ENCODE results near the gene PRSS8.
"Not testable (repeated sequence)": the region's sequence is repeated elsewhere in the genome, so short reads cannot be mapped to it uniquely, and the experiment has no call there.

The PRSS8 gene

GRCh38 chr16:31143694-31144148 is 8.2 kb upstream of the PRSS8 start:
- no peak for DNase-seq

DNA sequence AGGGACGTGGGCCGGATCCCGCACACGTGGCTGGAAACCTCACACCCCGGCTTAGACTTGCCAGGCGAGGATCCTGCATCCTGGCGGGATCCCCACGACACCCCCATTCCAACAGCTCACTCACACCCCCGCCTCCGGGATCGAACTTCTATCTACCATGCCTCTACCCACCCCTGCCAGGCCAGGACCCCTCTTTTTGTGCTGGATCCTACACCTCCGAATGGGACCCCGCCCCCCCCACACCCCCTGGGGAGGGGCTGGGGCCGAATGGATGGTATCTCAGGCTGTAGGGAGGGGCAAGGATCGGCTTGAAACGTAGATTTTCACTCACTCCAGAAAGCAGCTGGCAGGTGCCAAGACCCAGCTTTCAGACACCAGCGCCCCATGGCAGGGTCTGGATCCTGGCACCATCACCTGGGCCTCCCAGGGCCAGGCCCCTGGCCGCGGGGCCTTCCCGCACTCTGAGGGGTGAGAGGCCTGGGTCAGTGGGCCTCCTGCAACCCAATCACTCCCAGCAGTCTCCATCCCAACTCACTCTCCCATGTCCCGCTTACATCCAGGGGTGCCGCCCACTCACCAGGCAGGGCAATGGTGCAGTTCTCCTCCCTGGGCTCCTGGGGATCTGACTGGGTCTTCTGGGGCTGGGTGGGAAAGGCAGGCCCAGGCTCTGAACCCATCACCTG is 7.6 kb upstream of the PRSS8 start:
- no peak for DNase-seq

DNA sequence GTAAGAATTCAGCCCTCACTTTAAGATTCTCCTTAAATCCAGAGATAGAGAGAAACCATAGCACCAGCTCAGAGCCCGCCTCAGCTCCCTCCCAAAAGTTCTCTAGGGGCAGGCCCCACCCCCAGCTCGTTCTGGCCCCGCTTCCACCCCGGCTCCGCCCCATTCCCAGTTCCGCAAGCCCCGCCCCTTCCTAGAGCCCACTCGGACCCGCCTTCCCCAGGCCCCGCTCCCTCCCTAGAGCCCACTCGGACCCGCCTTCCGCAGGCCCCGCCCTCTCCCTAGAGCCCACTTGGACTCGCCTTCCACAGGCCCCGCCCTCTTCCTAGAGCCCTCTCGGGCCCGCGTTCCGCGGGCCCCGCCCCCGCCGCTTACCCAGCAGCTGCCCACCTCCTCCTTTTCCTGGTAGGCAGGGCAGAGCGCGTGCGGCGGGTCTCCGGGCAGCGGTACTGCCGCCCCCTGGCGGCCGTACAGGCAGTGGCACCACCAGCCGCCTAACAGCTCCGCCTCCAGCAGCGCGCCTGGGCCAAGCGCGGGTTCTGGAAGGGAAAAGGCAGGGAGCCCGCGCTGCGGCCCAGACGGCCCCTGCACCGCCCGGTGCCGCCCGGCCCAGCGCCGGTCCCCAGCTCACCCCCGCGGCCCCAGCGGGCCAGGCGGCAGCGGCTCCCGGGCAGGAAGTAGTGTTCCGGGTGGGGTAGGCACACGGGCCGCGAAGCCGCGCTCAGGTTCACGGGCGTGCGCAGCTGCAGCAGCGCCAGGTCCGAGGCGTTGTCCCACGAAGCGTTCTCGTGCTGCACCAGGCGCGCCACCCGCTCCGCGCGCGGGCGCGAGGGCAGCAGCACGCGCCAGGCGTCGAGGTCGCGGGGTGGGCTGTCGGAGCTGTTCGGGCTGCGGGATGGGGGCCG is 6.8 kb upstream of the PRSS8 start:
- peak; percentile 95 for DNase-seq

DNA sequence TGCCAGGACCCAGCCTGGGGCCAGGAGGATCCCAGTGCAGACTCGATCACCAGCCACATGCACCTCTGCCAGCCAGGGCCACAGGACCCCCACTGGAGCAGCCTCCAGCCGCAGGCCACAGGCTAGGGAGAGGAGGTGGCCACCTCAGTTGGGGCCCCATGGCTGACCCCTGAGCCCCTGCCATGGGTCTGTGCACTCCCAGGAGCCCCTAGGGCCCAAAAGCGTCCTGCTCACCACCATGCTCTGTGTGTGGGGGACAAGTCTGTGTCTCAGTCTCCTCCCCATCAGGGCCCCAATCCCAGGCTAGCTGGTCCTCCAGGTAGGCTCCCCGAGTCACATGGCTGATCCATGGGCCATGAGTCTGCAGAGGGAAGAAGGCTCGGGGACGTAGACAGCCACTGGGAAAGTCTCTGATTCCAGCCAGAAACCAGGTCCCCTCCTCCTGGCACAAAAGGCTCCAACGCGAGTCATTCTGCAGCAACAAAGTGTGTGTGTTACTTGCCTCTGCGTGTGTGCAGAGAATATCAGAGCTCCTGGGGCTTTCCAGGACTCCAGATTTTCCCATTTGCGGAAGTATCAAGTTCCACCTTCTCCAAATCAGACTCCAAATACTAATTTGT is 6.1 kb upstream of the PRSS8 start:
- no peak for DNase-seq

GRCh38 chr16:31141071-31141469 is 5.5 kb upstream of the PRSS8 start:
- not testable (repeated sequence) for DNase-seq

DNA sequence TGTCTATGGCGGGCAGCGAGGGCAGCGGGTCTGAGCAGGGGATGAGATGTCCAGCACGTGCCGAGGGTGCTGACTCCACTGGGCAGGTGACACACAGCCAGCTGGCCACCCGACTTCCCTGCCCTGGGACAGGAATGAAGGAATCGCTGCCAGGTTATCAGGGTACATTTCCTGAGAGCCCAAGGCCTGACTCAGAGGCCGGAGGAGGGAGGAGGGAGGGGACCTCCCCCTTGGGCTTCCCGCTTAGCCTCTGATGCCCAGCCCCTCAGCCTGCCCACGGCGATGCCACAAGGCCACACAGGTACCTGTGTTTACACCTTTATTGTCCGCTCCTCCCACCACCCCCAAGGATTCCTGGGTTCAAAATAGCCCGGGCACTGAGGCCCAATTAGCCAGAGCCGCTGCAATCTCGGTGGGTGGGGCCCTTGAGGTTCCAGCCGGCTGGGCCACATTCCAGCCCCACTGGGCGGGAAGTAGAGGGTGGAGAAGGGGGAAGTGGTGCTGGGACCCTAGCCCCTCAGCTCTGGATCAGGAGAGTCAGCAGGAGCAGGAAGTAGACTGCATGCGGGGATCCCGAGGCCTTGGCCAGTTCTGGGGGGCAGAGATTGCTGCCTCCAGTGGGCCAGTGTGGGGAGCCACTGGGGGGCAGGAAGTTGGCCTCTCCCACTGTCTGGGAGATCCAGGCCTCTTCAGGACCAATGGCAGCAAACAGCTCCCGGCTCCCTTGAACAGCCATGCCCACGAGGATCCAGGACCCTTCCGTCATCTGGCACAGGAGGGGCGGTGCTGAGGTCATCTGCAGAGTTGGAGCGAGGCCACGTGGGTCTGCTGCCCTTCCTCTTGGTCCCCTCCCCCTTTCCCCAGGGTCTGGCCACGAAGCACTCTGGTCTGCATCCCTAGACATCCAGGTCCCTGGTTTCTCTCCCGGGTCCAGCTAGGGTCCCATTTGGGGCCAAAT is 3.4 kb upstream of the PRSS8 start:
- DNase-seq = no peak

DNA sequence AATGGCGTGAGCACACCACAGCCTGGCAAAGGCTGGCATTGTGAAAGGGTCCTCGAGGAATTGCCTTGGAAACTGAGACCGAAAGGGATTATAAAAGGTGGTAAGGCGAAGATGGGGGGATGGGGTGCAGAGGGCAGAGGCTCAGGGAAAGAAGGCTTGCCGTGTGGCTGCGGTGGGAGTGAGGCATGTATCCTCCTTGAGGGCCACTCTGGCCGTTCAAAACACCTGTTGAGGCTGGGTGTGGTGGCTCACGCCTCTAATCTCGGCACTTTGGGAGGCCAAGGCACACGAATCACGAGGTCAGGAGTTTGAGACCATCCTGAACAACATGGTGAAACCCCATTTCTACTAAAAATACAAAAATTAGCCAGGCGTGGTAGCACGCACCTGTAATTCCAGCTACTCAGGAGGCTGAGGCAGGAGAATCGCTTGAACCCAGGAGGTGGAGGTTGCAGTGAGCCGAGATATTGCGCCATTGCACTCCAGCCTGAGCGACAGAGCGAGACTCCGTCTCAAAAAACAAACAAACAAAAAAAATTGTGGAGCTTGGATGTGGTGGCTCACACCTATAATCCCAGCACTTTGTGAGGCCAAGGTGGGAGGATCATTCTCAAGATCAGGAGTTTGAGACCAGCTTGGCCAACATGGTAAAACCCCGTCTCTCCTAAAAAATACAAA is 1.4 kb upstream of the PRSS8 start:
- DNase-seq = not testable (repeated sequence)

DNA sequence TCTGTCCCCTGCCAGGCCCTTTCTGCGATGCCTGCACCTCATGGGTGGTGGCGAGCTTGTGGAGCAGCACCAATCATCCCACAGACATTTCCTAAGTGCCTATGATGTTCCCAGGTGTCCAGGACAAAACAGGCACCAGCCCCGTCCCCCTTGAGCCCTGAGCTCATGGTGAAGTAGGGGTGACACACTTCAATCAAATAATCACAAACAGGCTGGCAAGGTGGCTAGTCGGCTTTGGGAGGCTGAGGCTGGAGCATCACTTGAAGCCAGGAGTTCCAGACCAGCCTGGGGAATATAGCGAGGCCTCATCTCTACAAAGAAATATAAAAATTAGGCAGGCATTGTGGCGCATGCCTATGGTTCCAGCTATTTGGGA is 748 bp upstream of the PRSS8 start:
- no peak for DNase-seq

DNA sequence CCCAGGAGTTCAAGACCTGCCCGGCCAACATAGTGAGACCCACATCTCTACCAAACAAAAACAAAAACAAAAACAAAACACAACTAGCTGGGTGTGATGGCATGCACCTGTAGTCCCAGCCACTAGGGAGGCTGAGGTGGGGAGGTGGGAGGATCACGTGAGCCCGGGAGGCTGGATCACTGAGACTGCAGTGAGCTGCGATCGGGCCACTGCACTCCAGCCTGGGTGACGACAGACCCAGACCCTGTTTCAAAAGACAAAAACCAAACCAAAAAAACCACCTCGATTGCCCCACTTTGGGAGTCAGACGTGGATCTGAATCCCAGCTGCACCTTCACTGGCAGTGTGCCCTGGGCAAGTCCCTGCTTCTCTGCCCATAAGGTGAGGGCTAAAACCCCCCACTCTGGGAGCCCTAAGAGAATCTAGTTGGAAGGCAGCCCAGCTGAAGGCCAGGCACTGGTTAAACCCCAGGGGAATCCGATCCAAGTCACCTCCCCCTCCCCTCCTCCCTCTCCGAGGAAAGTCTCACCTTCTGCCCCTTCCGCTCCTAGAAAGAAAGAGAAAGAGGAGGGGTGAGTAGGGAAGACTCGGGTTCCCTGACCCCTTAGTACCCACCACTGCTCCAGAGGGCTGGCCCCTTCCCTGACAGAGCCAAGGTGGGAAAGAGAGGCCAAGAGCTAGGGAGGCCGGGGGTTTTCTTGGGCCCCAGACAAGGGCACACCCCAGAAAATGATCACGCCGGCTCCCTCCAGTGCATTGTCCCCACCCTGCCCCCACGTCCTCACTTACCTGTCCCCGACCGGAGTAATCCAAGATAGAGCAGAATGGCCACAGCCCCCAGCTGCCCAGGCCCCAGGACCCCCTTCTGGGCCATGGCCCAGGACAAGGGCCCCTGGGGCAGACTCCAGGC is 647 bp downstream of the PRSS8 start:
- DNase-seq = no peak

GRCh38 chr16:31134091-31134571 is 1.4 kb downstream of the PRSS8 start:
- no peak for DNase-seq

DNA sequence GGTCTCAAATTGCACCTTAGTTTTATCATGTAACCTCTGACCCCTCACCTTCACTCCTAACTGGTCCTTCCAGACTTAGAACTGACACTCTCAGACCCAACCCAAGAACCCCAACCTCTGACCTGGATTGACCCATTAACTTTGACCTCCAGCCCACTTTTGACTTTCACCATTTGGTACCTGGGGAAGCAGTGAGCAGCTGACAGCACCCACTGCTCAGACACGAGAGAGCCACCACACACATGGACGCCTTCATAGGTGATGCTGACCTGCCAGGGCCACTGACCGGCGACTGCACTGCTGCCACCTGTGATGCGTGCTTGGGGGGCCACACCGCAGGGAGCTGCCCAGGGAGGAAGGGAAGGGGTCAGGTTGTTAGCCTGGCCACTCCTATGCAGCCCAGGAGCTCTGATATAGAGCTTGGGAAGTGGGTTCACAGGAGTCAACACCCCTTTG is 2.5 kb downstream of the PRSS8 start:
- no peak for DNase-seq

DNA sequence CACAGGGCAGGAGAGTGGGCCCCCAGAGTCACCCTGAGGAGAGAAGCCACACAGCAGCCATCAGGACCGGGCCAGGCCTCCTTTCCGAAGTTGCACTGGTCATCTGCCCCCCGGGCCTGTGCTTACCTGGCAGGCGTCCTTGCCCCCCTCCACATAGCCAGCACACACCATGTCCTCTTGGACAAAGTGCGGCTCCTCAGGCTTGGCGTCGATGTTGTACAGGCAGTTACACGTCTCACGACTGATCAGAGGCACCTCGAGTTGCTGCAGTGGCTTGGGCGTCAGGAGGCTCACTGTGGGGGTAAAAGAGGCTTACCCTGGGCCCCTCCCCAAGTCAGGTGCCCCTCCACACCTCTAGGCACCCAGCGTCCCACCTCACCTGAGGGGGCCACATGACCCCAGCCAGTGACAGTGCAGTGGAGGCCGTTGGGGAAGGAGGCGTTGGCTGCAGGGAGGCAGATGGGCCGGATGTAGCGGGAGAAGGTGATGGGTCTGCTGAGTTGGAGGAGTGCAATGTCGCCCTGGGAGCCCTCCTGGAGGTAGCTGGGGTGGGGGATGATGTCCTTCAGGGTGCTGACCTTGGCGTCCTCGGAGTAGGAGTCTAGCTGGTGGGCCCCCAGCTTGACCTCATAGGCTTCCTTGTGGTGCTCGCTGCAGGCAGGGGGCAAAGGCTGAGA is 3.1 kb downstream of the PRSS8 start:
- DNase-seq = no peak

DNA sequence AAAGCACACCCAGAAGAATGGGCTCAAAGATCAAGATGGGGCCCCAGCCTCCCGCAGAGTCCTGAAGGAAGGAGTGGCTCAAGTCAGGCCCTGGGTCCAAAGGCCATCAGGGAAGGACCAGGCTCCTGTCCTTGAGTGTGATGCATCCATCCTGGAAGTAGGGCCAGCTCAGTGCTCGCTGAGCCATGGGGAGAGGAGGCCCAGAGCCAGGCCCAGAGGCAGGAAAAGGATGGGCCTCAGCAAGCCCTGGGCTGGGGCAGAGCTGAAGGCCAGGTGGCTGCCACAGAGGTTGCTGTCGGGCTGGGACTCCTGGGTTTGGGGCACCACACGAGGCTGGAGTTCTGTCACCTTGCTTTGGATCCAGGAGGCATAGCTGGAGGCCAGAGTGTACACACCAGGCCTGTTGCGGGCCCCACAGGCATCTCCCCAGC is 3.7 kb downstream of the PRSS8 start:
- DNase-seq = no peak

- DNase-seq = no peak
These were observed 4.1 kb downstream of the PRSS8 start for GRCh38 chr16:31131416-31131815.

- no peak for DNase-seq
These were observed 4.6 kb downstream of the PRSS8 start for GRCh38 chr16:31130899-31131298.

- no peak for DNase-seq
These were observed 5.1 kb downstream of the PRSS8 start for GRCh38 chr16:31130336-31130891.

DNA sequence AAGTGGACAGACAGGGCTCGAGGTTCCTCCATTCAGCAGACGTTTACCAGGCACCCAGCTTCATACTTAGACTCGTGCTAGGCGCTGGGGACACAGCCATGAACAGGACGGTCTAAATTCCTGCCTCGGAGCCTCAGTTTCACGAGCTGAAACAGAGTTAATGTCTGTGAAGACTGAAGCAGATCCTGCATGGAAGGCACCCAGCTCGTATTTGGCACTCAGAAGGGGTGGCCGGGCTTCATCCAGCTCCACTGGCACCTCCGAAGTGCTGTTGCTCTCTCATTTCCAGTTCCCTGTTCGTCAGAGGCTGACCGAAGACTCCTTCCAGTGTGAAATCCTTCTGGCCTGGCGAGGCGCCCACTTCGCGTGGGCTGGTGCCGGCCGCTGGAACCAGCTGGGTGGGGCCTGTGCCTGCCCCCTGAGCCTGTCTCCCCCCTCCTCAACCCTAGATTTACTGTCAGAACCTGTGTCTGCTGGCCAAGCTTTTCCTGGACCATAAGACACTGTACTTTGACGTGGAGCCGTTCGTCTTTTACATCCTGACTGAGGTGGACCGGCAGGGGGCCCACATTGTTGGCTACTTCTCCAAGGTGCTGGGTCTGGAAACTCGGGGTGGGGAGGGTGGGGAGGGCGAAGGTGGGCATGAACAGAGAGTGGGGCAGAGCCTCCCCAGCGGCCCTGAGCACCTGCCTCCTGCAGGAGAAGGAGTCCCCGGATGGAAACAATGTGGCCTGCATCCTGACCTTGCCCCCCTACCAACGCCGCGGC is 5.8 kb downstream of the PRSS8 start:
- DNase-seq = no peak

DNA sequence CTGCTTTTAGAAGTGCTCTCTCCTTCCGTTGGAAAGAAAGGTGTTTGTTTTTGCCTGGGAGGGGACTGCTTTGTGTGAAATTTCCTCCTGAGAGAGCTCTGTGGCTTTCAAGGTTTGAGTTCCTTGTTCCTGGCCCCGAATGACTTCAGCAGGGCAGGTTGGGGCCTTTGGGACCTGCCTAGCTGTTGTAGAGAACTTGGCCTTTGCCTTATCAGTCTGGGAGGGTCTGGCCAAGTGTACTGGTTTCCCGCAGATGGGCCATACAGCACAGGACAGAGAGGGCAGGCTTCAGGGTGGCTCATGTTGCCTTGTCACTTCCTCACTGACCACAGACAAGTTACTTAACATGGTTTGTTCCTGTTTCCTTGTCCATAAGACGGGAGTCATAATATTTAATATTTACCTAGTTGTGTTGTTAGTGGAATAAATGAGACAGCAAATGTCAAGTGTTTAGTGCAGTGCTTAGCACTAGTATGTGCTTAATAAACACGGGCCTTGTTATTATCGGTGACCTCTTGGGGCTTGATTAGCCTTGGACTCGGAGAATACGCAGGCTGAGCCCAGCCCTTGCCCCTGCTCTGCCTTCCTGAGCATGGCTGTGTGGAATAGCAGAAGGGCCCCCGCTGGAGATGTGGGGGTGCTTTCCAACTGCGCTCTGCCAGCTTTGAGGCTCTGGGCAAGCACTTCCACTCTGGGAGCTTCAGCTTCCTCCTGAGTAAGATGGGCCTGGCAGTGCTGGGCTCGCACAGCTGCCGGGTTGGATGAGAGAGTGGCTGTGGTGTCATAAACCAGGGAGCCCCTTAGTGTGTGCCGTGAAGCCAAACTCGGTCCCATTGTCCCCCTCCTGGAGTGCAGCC is 6.6 kb downstream of the PRSS8 start:
- no peak for DNase-seq
